ENCODE data around the gene DZANK1. TPM values are rescaled to one million over a fixed set of nuclear protein-coding genes. Genes with fewer than 3 reads are reported as not detected.

The DZANK1 gene
- total and polyA plus RNA-seq, 2 donors (not counting 3 experiments of a cell fraction or from before 2014, with no cell fraction given), result 1.1 to 1.8 TPM

- TF ChIP-seq POLR2A (IDR thresholded peaks at IDR 0.05; ENCODE audit: low read depth, low read length), result no peak
- no peak for TF ChIP-seq MYC (IDR thresholded peaks at IDR 0.05; ENCODE audit: low read depth, low read length)
- no peak for TF ChIP-seq MAX (IDR thresholded peaks at IDR 0.05; ENCODE audit: insufficient read depth, insufficient read length)
- no peak for TF ChIP-seq POLR2AphosphoS5 (IDR thresholded peaks at IDR 0.05; ENCODE audit: insufficient read depth, low read depth, low read length)
- TF ChIP-seq EZH2 (IDR thresholded peaks at IDR 0.05; ENCODE audit: borderline replicate concordance, low read depth, low read length, severe bottlenecking), result no peak
- TF ChIP-seq GATA2 (IDR thresholded peaks at IDR 0.05; ENCODE audit: insufficient read depth, insufficient read length, low read depth, low read length), result no peak
- TF ChIP-seq CTCF (IDR thresholded peaks at IDR 0.05; ENCODE audit: extremely low read depth in 1 of 2, insufficient read depth in 1 of 2, low read depth in 1 of 2, low read length in 2 of 2), result no peak
- TF ChIP-seq FOS (IDR thresholded peaks at IDR 0.05; ENCODE audit: borderline replicate concordance, insufficient read depth, low read length), result no peak
- no peak for TF ChIP-seq JUN (IDR thresholded peaks at IDR 0.05; ENCODE audit: borderline replicate concordance, insufficient read depth, insufficient read length, low read depth)
- no TSS peak for BruUV-seq (replicated peaks)
- no peak overlapping the region for H3K4me3 ChIP-seq (replicated peaks in 1 of 3; ENCODE audit: insufficient read depth in 1 of 3, low read depth in 1 of 3, low read length in 3 of 3)
- ChIA-PET POLR2A (no interaction called here), CTCF (interaction anchor here (1.0 kb wide), 1 partner anchor 13 kb away, joined by 4 read pairs; no protein-coding TSS in a partner anchor)
- no peak overlapping the region for H3K27ac ChIP-seq (ENCODE audit: insufficient read depth, low read depth, low read length)
- FAIRE-seq (no peak), DNase-seq (ENCODE audit: low read depth, low spot score) (no peak)
- H3K9me3 ChIP-seq (replicated peaks; ENCODE audit: control insufficient read depth, insufficient read depth, low read length), result no peaks in the 10 kb centered on the region
- no peak overlapping the region for H2AFZ ChIP-seq (ENCODE audit: low read depth, low read length)
- no peaks in the 10 kb centered on the region for H3K9me1 ChIP-seq (replicated peaks; ENCODE audit: control insufficient read depth, extremely low read depth, insufficient read depth, low read length)
- intact Hi-C loops (cut with micrococcal nuclease) (no loop called here), dilution Hi-C loops (cut with MboI; ENCODE audit: extremely low pct_ligation_motif_present, low sequenced_read_pairs) (no loop called here)
- H3K4me2 ChIP-seq (ENCODE audit: insufficient read depth, low read length), result no peak overlapping the region
- H3K27me3 ChIP-seq (ENCODE audit: control insufficient read depth in 2 of 2, insufficient read depth in 2 of 2, low read length in 2 of 2), result no peaks in the 10 kb centered on the region
- no peak overlapping the region for H3K9ac ChIP-seq (replicated peaks; ENCODE audit: extremely low read depth, insufficient read depth, low read length)
- H4K20me1 ChIP-seq (replicated peaks; ENCODE audit: control insufficient read depth, extremely low read depth, insufficient read depth, low read length), result no peaks in the 10 kb centered on the region
- peaks cover 2% of the 10 kb centered on the region for H3K4me1 ChIP-seq (ENCODE audit: control insufficient read depth, extremely low read depth, insufficient read depth, low read length)
- H3K36me3 ChIP-seq (ENCODE audit: control insufficient read depth in 2 of 2, extremely low read depth in 1 of 2, insufficient read depth in 2 of 2, low read length in 2 of 2), result no peaks in the 10 kb centered on the region
- no peaks in the 10 kb centered on the region for H3K79me2 ChIP-seq (ENCODE audit: control insufficient read depth, insufficient read depth, low read length)
Observed at GRCh38 chr20:18430172-18430826, 36.5 kb downstream of the DZANK1 start.
